IMR-90 (cell line): ENCODE measurements around the gene COX19.

Source experiments
- BHLHE40 ChIP-seq: fragments of 150-350 bp; IDR thresholded peaks from 2 replicates; pipeline ENCODE4 v1.6.1; 2016; ENCODE audit warnings: mild to moderate bottlenecking, low read depth, low read length
- CEBPB ChIP-seq: IDR thresholded peaks from 2 replicates; pipeline ENCODE4 v1.6.1; 2012; ENCODE audit warnings: low read depth, low read length, improper control_type of control experiment
- FOS ChIP-seq: fragments of 150-350 bp; IDR thresholded peaks from 2 replicates; pipeline ENCODE4 v1.6.1; 2016; ENCODE audit warnings: low read depth, low read length
- MAFK ChIP-seq: IDR thresholded peaks from 2 replicates; pipeline ENCODE4 v1.6.1; 2012; ENCODE audit warnings: low read depth, low read length, improper control_type of control experiment
- MAZ ChIP-seq: IDR thresholded peaks from 2 replicates; pipeline ENCODE4 v1.6.1; 2012; ENCODE audit warnings: low read depth, mild to moderate bottlenecking, low read length, improper control_type of control experiment, moderate library complexity, borderline replicate concordance
- MXI1 ChIP-seq: IDR thresholded peaks from 2 replicates; pipeline ENCODE4 v1.6.1; 2012; ENCODE audit warnings: low read depth, mild to moderate bottlenecking, low read length, moderate library complexity, borderline replicate concordance
- NFE2L2 ChIP-seq: fragments of 150-350 bp; IDR thresholded peaks from 2 replicates; pipeline ENCODE4 v1.6.1; 2016; ENCODE audit warnings: low read depth, mild to moderate bottlenecking, low read length
- POLR2A ChIP-seq: IDR thresholded peaks from 2 replicates; pipeline ENCODE4 v1.6.1; 2012; ENCODE audit warnings: mild to moderate bottlenecking, low read depth, low read length
- RAD21 ChIP-seq: IDR thresholded peaks from 2 replicates; pipeline ENCODE4 v1.6.1; 2012; ENCODE audit warnings: low read length, improper control_type of control experiment
- RCOR1 ChIP-seq: IDR thresholded peaks from 2 replicates; pipeline ENCODE4 v1.6.1; 2012; ENCODE audit warnings: mild to moderate bottlenecking, low read length, improper control_type of control experiment; ENCODE audit not compliant: insufficient replicate concordance
- RFX5 ChIP-seq: IDR thresholded peaks from 2 replicates; pipeline ENCODE4 v1.8.0; 2012; ENCODE audit warnings: low read depth, mild to moderate bottlenecking, low read length, moderate library complexity
- SMC3 ChIP-seq: fragments of 150-350 bp; IDR thresholded peaks from 2 replicates; pipeline ENCODE4 v1.6.1; 2016; ENCODE audit warnings: low read depth, mild to moderate bottlenecking, antibody characterized with exemption, low read length, moderate library complexity
- TF ChIP-seq, protein P1 (sequence below): conservative IDR thresholded peaks from 2 replicates; pipeline ENCODE4 v1.5.1; 2012; ENCODE audit warnings: mild to moderate bottlenecking, low read depth, low read length, improper control_type of control experiment
- TF ChIP-seq, protein P2 (sequence below): fragments of 150-350 bp; IDR thresholded peaks from 2 replicates; pipeline ENCODE4 v1.6.1; 2017; ENCODE audit warnings: mild to moderate bottlenecking, antibody characterized with exemption, low read length, low read depth

GRCh38 chr7:919924-920341, 55.4 kb downstream of the COX19 start:
- TF ChIP-seq MAFK (no peak), POLR2A (no peak), RCOR1 (no peak), FOS (no peak), CEBPB (no peak), SMC3 (no peak), NFE2L2 (no peak), MXI1 (no peak), RAD21 (no peak), BHLHE40 (no peak), RFX5 (no peak), MAZ (no peak)
- TF ChIP-seq, protein P1, sequence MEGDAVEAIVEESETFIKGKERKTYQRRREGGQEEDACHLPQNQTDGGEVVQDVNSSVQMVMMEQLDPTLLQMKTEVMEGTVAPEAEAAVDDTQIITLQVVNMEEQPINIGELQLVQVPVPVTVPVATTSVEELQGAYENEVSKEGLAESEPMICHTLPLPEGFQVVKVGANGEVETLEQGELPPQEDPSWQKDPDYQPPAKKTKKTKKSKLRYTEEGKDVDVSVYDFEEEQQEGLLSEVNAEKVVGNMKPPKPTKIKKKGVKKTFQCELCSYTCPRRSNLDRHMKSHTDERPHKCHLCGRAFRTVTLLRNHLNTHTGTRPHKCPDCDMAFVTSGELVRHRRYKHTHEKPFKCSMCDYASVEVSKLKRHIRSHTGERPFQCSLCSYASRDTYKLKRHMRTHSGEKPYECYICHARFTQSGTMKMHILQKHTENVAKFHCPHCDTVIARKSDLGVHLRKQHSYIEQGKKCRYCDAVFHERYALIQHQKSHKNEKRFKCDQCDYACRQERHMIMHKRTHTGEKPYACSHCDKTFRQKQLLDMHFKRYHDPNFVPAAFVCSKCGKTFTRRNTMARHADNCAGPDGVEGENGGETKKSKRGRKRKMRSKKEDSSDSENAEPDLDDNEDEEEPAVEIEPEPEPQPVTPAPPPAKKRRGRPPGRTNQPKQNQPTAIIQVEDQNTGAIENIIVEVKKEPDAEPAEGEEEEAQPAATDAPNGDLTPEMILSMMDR = no peak
- TF ChIP-seq, protein P2, sequence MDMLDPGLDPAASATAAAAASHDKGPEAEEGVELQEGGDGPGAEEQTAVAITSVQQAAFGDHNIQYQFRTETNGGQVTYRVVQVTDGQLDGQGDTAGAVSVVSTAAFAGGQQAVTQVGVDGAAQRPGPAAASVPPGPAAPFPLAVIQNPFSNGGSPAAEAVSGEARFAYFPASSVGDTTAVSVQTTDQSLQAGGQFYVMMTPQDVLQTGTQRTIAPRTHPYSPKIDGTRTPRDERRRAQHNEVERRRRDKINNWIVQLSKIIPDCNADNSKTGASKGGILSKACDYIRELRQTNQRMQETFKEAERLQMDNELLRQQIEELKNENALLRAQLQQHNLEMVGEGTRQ = no peak
